Mesendoderm (in vitro differentiated cells): ENCODE results near the gene ST7.

Experiments
- DNase-seq: peaks from one replicate; pipeline ENCODE4 v3.0.0; 2013
- H2AK5ac ChIP-seq: 2 replicates; pipeline ENCODE4 v1.6.1; 2013; ENCODE audit warnings: low read length, inconsistent platforms
- H2BK120ac ChIP-seq: 2 replicates; pipeline ENCODE4 v1.6.1; 2013; ENCODE audit warnings: low read depth, mild to moderate bottlenecking, low read length, moderate library complexity, mixed read lengths
- H2BK15ac ChIP-seq: replicated peaks from 2 replicates; pipeline ENCODE4 v1.6.1; 2013; ENCODE audit warnings: low read depth, mild to moderate bottlenecking, moderate library complexity
- H2BK5ac ChIP-seq: 2 replicates; pipeline ENCODE4 v1.6.1; 2013; ENCODE audit warnings: low read length, inconsistent platforms
- H3K18ac ChIP-seq: 2 replicates; pipeline ENCODE4 v1.6.1; 2013; ENCODE audit warnings: mild to moderate bottlenecking, low read length, mixed read lengths
- H3K23ac ChIP-seq: one replicate; pipeline ENCODE4 v1.6.1; 2013; ENCODE audit warnings: low read length
- H3K27ac ChIP-seq: 2 replicates; pipeline ENCODE4 v1.5.1; 2013; ENCODE audit warnings: low read depth, mild to moderate bottlenecking, inconsistent platforms, low read length, moderate library complexity
- H3K27me3 ChIP-seq: 2 replicates; pipeline ENCODE4 v1.6.1; 2013; ENCODE audit warnings: low read length, control low read depth, mild to moderate bottlenecking, inconsistent platforms; ENCODE audit not compliant: insufficient read depth, poor library complexity
- H3K36me3 ChIP-seq: 2 replicates; pipeline ENCODE4 v1.6.1; 2013; ENCODE audit warnings: low read length, inconsistent platforms; ENCODE audit not compliant: control insufficient read depth, insufficient read depth
- H3K4ac ChIP-seq: one replicate; pipeline ENCODE4 v1.6.1; 2013; ENCODE audit warnings: low read depth, mild to moderate bottlenecking, low read length, moderate library complexity
- H3K4me1 ChIP-seq: 2 replicates; pipeline ENCODE4 v1.6.1; 2013; ENCODE audit warnings: low read depth, low read length, inconsistent platforms; ENCODE audit not compliant: control insufficient read depth
- H3K4me2 ChIP-seq: 2 replicates; pipeline ENCODE4 v1.6.1; 2013; ENCODE audit warnings: low read length
- H3K4me3 ChIP-seq: 2 replicates; pipeline ENCODE4 v1.5.1; 2013; ENCODE audit warnings: mild to moderate bottlenecking, low read length
- H3K56ac ChIP-seq: one replicate; pipeline ENCODE4 v1.6.1; 2013; ENCODE audit warnings: low read length
- H3K79me1 ChIP-seq: 2 replicates; pipeline ENCODE4 v1.6.1; 2013; ENCODE audit warnings: low read length, inconsistent platforms
- H3K79me2 ChIP-seq: 2 replicates; pipeline ENCODE4 v1.6.1; 2013; ENCODE audit warnings: mild to moderate bottlenecking, low read length; ENCODE audit not compliant: control insufficient read depth, insufficient read depth
- H3K9ac ChIP-seq: 2 replicates; pipeline ENCODE4 v1.6.1; 2013; ENCODE audit warnings: low read length, inconsistent platforms
- H4K5ac ChIP-seq: one replicate; pipeline ENCODE4 v1.6.1; 2013; ENCODE audit warnings: low read length
- H4K8ac ChIP-seq: one replicate; pipeline ENCODE4 v1.6.1; 2013; ENCODE audit warnings: low read depth, mild to moderate bottlenecking, control low read depth, low read length, moderate library complexity
- WGBS: extraction: QIAGEN DNeasy Blood & Tissue Kit; methylation state at CpG from one replicate; pipeline ENCODE4 v1.1.7; 2013; ENCODE audit warnings: low lambda C conversion rate, missing lambda C conversion rate; ENCODE audit not compliant: insufficient coverage; ENCODE audit errors: extremely low coverage; 5-methylcytosine and 5-hydroxymethylcytosine counted together

Gene ST7

GRCh38 chr7:117184367-117184766, 231.1 kb downstream of the ST7 start:
- DNase-seq = no peak
- no peak overlapping the region for H3K18ac ChIP-seq
- no peaks in the 10 kb centered on the region for H3K4me1 ChIP-seq
- no peaks in the 10 kb centered on the region for H3K79me1 ChIP-seq
- no peak overlapping the region for H4K8ac ChIP-seq
- no peaks in the 10 kb centered on the region for H3K36me3 ChIP-seq
- no peak overlapping the region for H3K4ac ChIP-seq
- no peaks in the 10 kb centered on the region for H3K79me2 ChIP-seq
- no peaks in the 10 kb centered on the region for H3K27me3 ChIP-seq
- H2AK5ac ChIP-seq = no peak overlapping the region
- H2BK15ac ChIP-seq = no peak overlapping the region
- no peak overlapping the region for H3K4me3 ChIP-seq
- no peak overlapping the region for H2BK120ac ChIP-seq
- no peak overlapping the region for H3K23ac ChIP-seq
- H2BK5ac ChIP-seq = no peak overlapping the region
- no peak overlapping the region for H3K56ac ChIP-seq
- H3K4me2 ChIP-seq = no peak overlapping the region
- H3K9ac ChIP-seq = no peak overlapping the region
- no CpG with 5 or more reads among the region's 2 CpGs for WGBS
- H4K5ac ChIP-seq = no peak overlapping the region
- H3K27ac ChIP-seq = no peak overlapping the region

DNA sequence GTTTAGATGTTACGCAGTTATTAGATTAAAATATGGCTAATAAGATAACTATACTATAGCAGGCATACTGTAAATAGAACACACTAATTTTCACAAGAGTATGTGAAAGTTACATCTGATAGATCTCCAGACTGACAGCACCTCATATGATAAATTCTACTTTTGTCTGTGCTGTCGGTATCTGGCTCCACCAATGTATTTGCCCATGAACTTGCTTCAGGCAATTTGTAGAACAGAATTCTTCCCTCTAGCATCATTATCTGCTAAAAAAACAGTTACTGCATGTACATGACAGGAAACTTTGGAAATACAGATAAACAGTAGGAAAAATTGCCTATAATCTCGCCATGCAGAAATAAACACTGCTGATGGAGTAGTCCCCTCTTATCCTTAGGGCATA, 231.8 kb downstream of the ST7 start:
- H3K27ac ChIP-seq = no peak overlapping the region
- H3K9ac ChIP-seq = no peak overlapping the region
- H3K79me1 ChIP-seq = no peaks in the 10 kb centered on the region
- no peak overlapping the region for H3K4ac ChIP-seq
- H4K8ac ChIP-seq = no peak overlapping the region
- no peaks in the 10 kb centered on the region for H3K79me2 ChIP-seq
- H4K5ac ChIP-seq = no peak overlapping the region
- H3K56ac ChIP-seq = no peak overlapping the region
- no peaks in the 10 kb centered on the region for H3K27me3 ChIP-seq
- no peaks in the 10 kb centered on the region for H3K4me1 ChIP-seq
- no peak overlapping the region for H3K4me3 ChIP-seq
- no peak overlapping the region for H3K23ac ChIP-seq
- no peak overlapping the region for H2BK5ac ChIP-seq
- no peak overlapping the region for H3K18ac ChIP-seq
- H2BK120ac ChIP-seq = no peak overlapping the region
- H2BK15ac ChIP-seq = no peak overlapping the region
- no peak overlapping the region for H3K4me2 ChIP-seq
- no peak overlapping the region for H2AK5ac ChIP-seq
- no CpG with 5 or more reads among the region's 3 CpGs for WGBS
- no peaks in the 10 kb centered on the region for H3K36me3 ChIP-seq
- no peak for DNase-seq

- H3K18ac ChIP-seq = no peak overlapping the region
- no peaks in the 10 kb centered on the region for H3K27me3 ChIP-seq
- no peak overlapping the region for H3K23ac ChIP-seq
- no peaks in the 10 kb centered on the region for H3K4me1 ChIP-seq
- no peaks in the 10 kb centered on the region for H3K36me3 ChIP-seq
- no peak overlapping the region for H4K5ac ChIP-seq
- DNase-seq = no peak
- no peak overlapping the region for H3K4me2 ChIP-seq
- no peak overlapping the region for H3K56ac ChIP-seq
- H3K4ac ChIP-seq = no peak overlapping the region
- no CpG with 5 or more reads among the region's 7 CpGs for WGBS
- H3K79me2 ChIP-seq = no peaks in the 10 kb centered on the region
- no peaks in the 10 kb centered on the region for H3K79me1 ChIP-seq
- no peak overlapping the region for H4K8ac ChIP-seq
- H3K27ac ChIP-seq = no peak overlapping the region
- H2BK5ac ChIP-seq = no peak overlapping the region
- H2BK15ac ChIP-seq = no peak overlapping the region
- H2BK120ac ChIP-seq = no peak overlapping the region
- no peak overlapping the region for H2AK5ac ChIP-seq
- H3K9ac ChIP-seq = no peak overlapping the region
- H3K4me3 ChIP-seq = no peak overlapping the region
Measured at GRCh38 chr7:117186218-117187010, 233.1 kb downstream of the ST7 start.

- Histone ChIP-seq H3K27me3 (no peaks in the 10 kb centered on the region), H3K4me3 (no peak overlapping the region), H3K18ac (no peak overlapping the region), H3K27ac (no peak overlapping the region), H2BK5ac (no peak overlapping the region), H4K5ac (no peak overlapping the region), H3K9ac (no peak overlapping the region), H3K36me3 (no peaks in the 10 kb centered on the region), H3K56ac (no peak overlapping the region), H3K4me1 (no peaks in the 10 kb centered on the region), H3K79me2 (no peaks in the 10 kb centered on the region), H2BK120ac (no peak overlapping the region), H3K23ac (no peak overlapping the region), H3K4me2 (no peak overlapping the region), H3K4ac (no peak overlapping the region), H2BK15ac (no peak overlapping the region), H2AK5ac (no peak overlapping the region), H3K79me1 (no peaks in the 10 kb centered on the region), H4K8ac (no peak overlapping the region)
- DNase-seq = no peak
Measured at GRCh38 chr7:117188376-117188775, 235.1 kb downstream of the ST7 start.

- Histone ChIP-seq H2BK15ac (no peak overlapping the region), H3K27ac (no peak overlapping the region), H3K9ac (no peak overlapping the region), H2BK120ac (no peak overlapping the region), H4K8ac (no peak overlapping the region), H3K4me2 (no peak overlapping the region), H3K79me1 (no peaks in the 10 kb centered on the region), H3K4me3 (no peak overlapping the region), H4K5ac (no peak overlapping the region), H3K56ac (no peak overlapping the region), H3K4ac (no peak overlapping the region), H3K23ac (no peak overlapping the region), H3K79me2 (no peaks in the 10 kb centered on the region), H3K18ac (no peak overlapping the region), H3K36me3 (no peaks in the 10 kb centered on the region), H3K27me3 (no peaks in the 10 kb centered on the region), H2BK5ac (no peak overlapping the region), H3K4me1 (no peaks in the 10 kb centered on the region), H2AK5ac (no peak overlapping the region)
- no CpG with 5 or more reads among the region's 5 CpGs for WGBS
- no peak for DNase-seq
Measured at GRCh38 chr7:117188949-117189592, 235.8 kb downstream of the ST7 start.

DNA sequence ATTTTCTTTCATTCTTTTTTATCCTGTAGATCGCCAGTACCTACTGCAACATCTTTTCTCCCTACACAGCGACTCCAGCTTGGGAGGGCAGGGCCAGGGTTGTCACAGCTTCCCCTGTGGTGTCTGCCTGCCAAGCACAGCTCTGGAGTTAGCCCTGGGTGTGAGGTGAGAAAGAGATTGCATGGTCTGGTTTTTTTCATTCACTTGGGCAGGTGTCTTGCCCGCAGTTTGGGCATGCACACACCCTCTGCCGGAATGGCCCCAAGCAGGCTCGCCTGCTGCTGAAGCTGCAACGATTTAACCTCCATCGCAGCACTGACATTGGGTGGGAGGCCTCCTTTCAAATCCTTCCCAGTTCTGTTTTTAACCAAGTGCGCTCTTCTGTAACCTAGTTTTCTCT, 236.8 kb downstream of the ST7 start:
- Histone ChIP-seq H4K8ac (no peak overlapping the region), H3K36me3 (no peaks in the 10 kb centered on the region), H3K23ac (no peak overlapping the region), H3K79me2 (no peaks in the 10 kb centered on the region), H2BK120ac (no peak overlapping the region), H3K27ac (no peak overlapping the region), H3K56ac (no peak overlapping the region), H3K4me1 (no peaks in the 10 kb centered on the region), H2BK15ac (no peak overlapping the region), H3K79me1 (no peaks in the 10 kb centered on the region), H3K4me3 (no peak overlapping the region), H2BK5ac (no peak overlapping the region), H3K4ac (no peak overlapping the region), H3K18ac (no peak overlapping the region), H3K4me2 (no peak overlapping the region), H4K5ac (no peak overlapping the region), H3K9ac (no peak overlapping the region), H2AK5ac (no peak overlapping the region), H3K27me3 (no peaks in the 10 kb centered on the region)
- no CpG with 5 or more reads among the region's 8 CpGs for WGBS
- no peak for DNase-seq
